Activated CD8-positive, alpha-beta memory T cell treated with anti-CD3 and anti-CD28 coated beads, Interleukin-2, amount 50 U/mL, for 1 hour (primary cell): ENCODE results near the gene PPIA.
"Not testable (repeated sequence)": the region's sequence is repeated elsewhere in the genome, so short reads cannot be mapped to it uniquely, and the experiment has no call there.

ENCODE experiments used
- DNase-seq: peaks from one replicate; pipeline ENCODE4 v3.0.0-alpha.2; 2020; ENCODE audit errors: extremely low read depth

PPIA gene

GRCh38 chr7:44764081-44764480 is 32.4 kb upstream of the PPIA start:
- no peak for DNase-seq

GRCh38 chr7:44764665-44765578 is 31.6 kb upstream of the PPIA start:
- no peak for DNase-seq

- DNase-seq: no peak
These were observed 30.7 kb upstream of the PPIA start for GRCh38 chr7:44765579-44766415.

GRCh38 chr7:44766416-44766801 is 30.1 kb upstream of the PPIA start:
- no peak for DNase-seq

GRCh38 chr7:44767134-44767911 is 29.2 kb upstream of the PPIA start:
- DNase-seq: no peak

- no peak for DNase-seq
These were observed 28.4 kb upstream of the PPIA start for GRCh38 chr7:44767912-44768627.

GRCh38 chr7:44768628-44769371 is 27.7 kb upstream of the PPIA start:
- DNase-seq: no peak

GRCh38 chr7:44769376-44769775 is 27.1 kb upstream of the PPIA start:
- DNase-seq: no peak

GRCh38 chr7:44769776-44770294 is 26.6 kb upstream of the PPIA start:
- DNase-seq: no peak

GRCh38 chr7:44771358-44771757 is 25.1 kb upstream of the PPIA start:
- no peak for DNase-seq

- DNase-seq: no peak
These were observed 24.0 kb upstream of the PPIA start for GRCh38 chr7:44772440-44772839.

- DNase-seq: no peak
These were observed 23.6 kb upstream of the PPIA start for GRCh38 chr7:44772867-44773266.

GRCh38 chr7:44774486-44774885 is 22.0 kb upstream of the PPIA start:
- DNase-seq: not testable (repeated sequence)

- DNase-seq: no peak
These were observed 20.9 kb upstream of the PPIA start for GRCh38 chr7:44775383-44776107.

- no peak for DNase-seq
These were observed 20.3 kb upstream of the PPIA start for GRCh38 chr7:44776211-44776610.

- no peak for DNase-seq
These were observed 14.0 kb upstream of the PPIA start for GRCh38 chr7:44782460-44782859.

- no peak for DNase-seq
These were observed 13.1 kb upstream of the PPIA start for GRCh38 chr7:44783407-44783806.

- DNase-seq: no peak
These were observed 12.1 kb upstream of the PPIA start for GRCh38 chr7:44784364-44784763.

- DNase-seq: not testable (repeated sequence)
These were observed 11.3 kb upstream of the PPIA start for GRCh38 chr7:44785218-44785617.

GRCh38 chr7:44787041-44787440 is 9.4 kb upstream of the PPIA start:
- no peak for DNase-seq
